IPS DF 6.9 (cell line): ENCODE measurements around the gene BRIP1.

Experiments
- DNase-seq: peaks from one replicate; pipeline ENCODE4 v3.0.0-alpha.2; 2013; ENCODE audit warnings: low read depth, low spot score
- H3K27ac ChIP-seq: one replicate; pipeline ENCODE4 v1.5.1; 2013; ENCODE audit warnings: low read length, control low read depth
- H3K27me3 ChIP-seq: 2 replicates; pipeline ENCODE4 v1.6.1; 2013; ENCODE audit warnings: mild to moderate bottlenecking, low read length; ENCODE audit not compliant: control insufficient read depth, insufficient read depth
- H3K36me3 ChIP-seq: 2 replicates; pipeline ENCODE4 v1.6.1; 2013; ENCODE audit warnings: low read length; ENCODE audit not compliant: control insufficient read depth, insufficient read depth
- H3K4me1 ChIP-seq: 2 replicates; pipeline ENCODE4 v1.6.1; 2013; ENCODE audit warnings: low read length; ENCODE audit not compliant: control insufficient read depth, insufficient read depth
- H3K4me3 ChIP-seq: 2 replicates; pipeline ENCODE4 v1.5.1; 2013; ENCODE audit warnings: mild to moderate bottlenecking, low read length
- H3K9me3 ChIP-seq: 2 replicates; pipeline ENCODE4 v1.6.1; 2013; ENCODE audit warnings: low read length, inconsistent platforms; ENCODE audit not compliant: control insufficient read depth, insufficient read depth
- WGBS: extraction: QIAGEN DNeasy Blood & Tissue Kit; methylation state at CpG from one replicate; pipeline ENCODE4 v1.1.7; 2013; ENCODE audit warnings: mixed read lengths, missing lambda C conversion rate; ENCODE audit not compliant: insufficient read length, insufficient coverage; 5-methylcytosine and 5-hydroxymethylcytosine counted together

Gene BRIP1

GRCh38 chr17:61805399-61805798 lies 57.9 kb downstream of the BRIP1 start:
- Histone ChIP-seq H3K4me3 (no peak overlapping the region), H3K27me3 (no peaks in the 10 kb centered on the region), H3K36me3 (no peaks in the 10 kb centered on the region), H3K9me3 (no peaks in the 10 kb centered on the region), H3K4me1 (no peaks in the 10 kb centered on the region), H3K27ac (no peak overlapping the region)
- no CpG with 5 or more reads among the region's 1 CpG for WGBS
- no peak for DNase-seq

DNA sequence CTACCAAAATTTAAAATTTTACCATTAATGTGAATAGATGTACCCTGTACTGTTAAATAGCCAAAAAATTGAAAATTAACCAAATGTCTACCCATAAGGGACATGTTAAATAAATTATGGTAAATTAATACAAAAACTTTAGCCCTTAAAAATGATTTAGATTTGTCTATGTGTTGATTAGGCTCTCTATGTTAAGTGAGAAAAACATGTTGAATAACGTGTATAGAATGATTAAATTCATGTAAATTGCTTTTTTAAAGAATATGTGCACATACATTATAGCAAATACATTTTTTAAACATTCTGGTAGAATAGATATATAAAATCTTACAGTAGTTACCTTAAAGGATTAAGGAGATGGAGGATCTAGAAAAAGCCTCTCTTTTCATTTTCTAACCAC lies 59.5 kb downstream of the BRIP1 start:
- Histone ChIP-seq H3K27me3 (no peaks in the 10 kb centered on the region), H3K4me1 (no peaks in the 10 kb centered on the region), H3K9me3 (no peaks in the 10 kb centered on the region), H3K4me3 (no peak overlapping the region), H3K27ac (no peak overlapping the region), H3K36me3 (no peaks in the 10 kb centered on the region; the same call in 1 of the 2 replicates)
- no peak for DNase-seq
- no CpG with 5 or more reads among the region's 1 CpG for WGBS

- Histone ChIP-seq H3K4me1 (no peaks in the 10 kb centered on the region), H3K4me3 (no peak overlapping the region), H3K27me3 (no peaks in the 10 kb centered on the region), H3K27ac (no peak overlapping the region), H3K9me3 (no peaks in the 10 kb centered on the region), H3K36me3 (no peaks in the 10 kb centered on the region; the same call in 1 of the 2 replicates)
- no CpG with 5 or more reads among the region's 6 CpGs for WGBS
- no peak for DNase-seq
Measured at GRCh38 chr17:61803216-61803615, 60.1 kb downstream of the BRIP1 start.

GRCh38 chr17:61799812-61800484 lies 63.4 kb downstream of the BRIP1 start:
- no peaks in the 10 kb centered on the region for H3K9me3 ChIP-seq
- no peak overlapping the region for H3K4me3 ChIP-seq
- no peak overlapping the region for H3K27ac ChIP-seq
- WGBS = no CpG with 5 or more reads among the region's 1 CpG
- no peaks in the 10 kb centered on the region for H3K27me3 ChIP-seq
- no peaks in the 10 kb centered on the region; the same call in 1 of the 2 replicates for H3K36me3 ChIP-seq
- no peaks in the 10 kb centered on the region for H3K4me1 ChIP-seq
- no peak for DNase-seq

DNA sequence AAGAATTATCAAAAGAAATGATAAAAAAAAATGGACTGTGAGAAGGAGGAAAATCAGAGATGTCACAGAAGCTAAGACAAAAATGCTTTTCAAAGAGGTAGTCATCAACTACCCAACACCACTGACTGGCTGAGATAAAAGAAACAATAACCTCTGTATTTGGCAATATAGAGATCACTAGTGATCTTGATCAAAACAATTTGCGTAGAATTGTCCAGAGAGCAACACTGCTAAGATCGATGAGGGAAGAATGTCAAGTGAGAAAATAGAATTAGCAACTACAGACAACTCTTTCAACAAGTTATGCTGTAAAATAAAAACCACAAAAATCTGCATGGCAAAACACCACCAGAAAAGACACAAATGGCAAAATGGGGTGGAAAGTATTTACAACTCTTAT lies 66.0 kb downstream of the BRIP1 start:
- Histone ChIP-seq H3K4me1 (no peaks in the 10 kb centered on the region), H3K27me3 (no peaks in the 10 kb centered on the region), H3K9me3 (no peaks in the 10 kb centered on the region), H3K36me3 (no peaks in the 10 kb centered on the region; the same call in 1 of the 2 replicates), H3K4me3 (no peak overlapping the region), H3K27ac (no peak overlapping the region)
- DNase-seq = no peak
- WGBS = no CpG with 5 or more reads among the region's 2 CpGs

- no peaks in the 10 kb centered on the region for H3K9me3 ChIP-seq
- no peak overlapping the region for H3K27ac ChIP-seq
- H3K4me3 ChIP-seq = no peak overlapping the region
- no CpG with 5 or more reads among the region's 2 CpGs for WGBS
- DNase-seq = no peak
- H3K36me3 ChIP-seq = no peaks in the 10 kb centered on the region; the same call in 1 of the 2 replicates
- H3K27me3 ChIP-seq = no peaks in the 10 kb centered on the region
- no peaks in the 10 kb centered on the region for H3K4me1 ChIP-seq
Measured at GRCh38 chr17:61795546-61795945, 67.8 kb downstream of the BRIP1 start.

DNA sequence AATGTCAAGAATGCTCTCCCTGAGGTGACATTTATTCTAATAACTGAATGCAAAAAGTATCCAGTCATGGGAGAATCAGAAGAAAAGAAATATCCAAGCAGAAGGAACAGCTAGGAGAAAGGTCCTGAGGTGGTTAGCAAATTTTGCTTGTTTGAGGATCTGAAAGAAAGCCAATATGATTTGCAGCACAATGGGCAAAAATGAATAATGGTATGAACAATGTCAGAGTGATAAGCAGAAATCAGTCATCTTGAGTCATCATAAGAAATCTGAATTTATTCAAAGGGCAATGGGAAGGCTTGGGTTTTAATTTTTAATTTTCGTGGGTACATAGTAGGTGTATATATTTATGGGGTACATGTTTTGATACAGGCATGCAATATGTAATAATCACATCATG lies 68.5 kb downstream of the BRIP1 start:
- H3K4me1 ChIP-seq = no peaks in the 10 kb centered on the region
- H3K27ac ChIP-seq = no peak overlapping the region
- no peak for DNase-seq
- H3K9me3 ChIP-seq = no peaks in the 10 kb centered on the region
- WGBS = no CpG with 5 or more reads among the region's 1 CpG
- H3K27me3 ChIP-seq = no peaks in the 10 kb centered on the region
- H3K36me3 ChIP-seq = no peaks in the 10 kb centered on the region; the same call in 1 of the 2 replicates
- H3K4me3 ChIP-seq = no peak overlapping the region

- DNase-seq = no peak
- H3K9me3 ChIP-seq = no peaks in the 10 kb centered on the region
- no peaks in the 10 kb centered on the region for H3K27me3 ChIP-seq
- no CpG with 5 or more reads among the region's 4 CpGs for WGBS
- no peaks in the 10 kb centered on the region for H3K4me1 ChIP-seq
- no peaks in the 10 kb centered on the region; the same call in 1 of the 2 replicates for H3K36me3 ChIP-seq
- H3K4me3 ChIP-seq = no peak overlapping the region
- no peak overlapping the region for H3K27ac ChIP-seq
Measured at GRCh38 chr17:61794242-61794641, 69.1 kb downstream of the BRIP1 start.

DNA sequence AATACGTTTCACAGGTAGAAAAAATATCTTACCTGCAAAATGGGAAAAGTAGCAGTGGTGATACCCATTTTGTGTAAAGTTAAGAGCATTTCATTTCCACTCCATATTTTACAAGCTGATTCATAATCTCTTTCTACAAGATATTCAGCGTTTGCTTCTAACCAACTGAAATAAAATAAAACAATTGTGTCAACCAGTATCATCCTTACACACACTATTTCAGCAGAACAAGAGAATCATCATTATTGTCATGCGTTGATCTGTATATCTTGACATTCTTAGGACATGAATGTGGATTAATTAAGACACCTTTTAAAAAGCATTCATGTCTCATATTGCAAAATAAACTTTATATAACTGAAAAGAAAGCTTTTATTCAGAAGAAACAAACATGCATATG lies 69.8 kb downstream of the BRIP1 start:
- no peaks in the 10 kb centered on the region for H3K27me3 ChIP-seq
- no peak for DNase-seq
- no peaks in the 10 kb centered on the region; the same call in 1 of the 2 replicates for H3K36me3 ChIP-seq
- H3K27ac ChIP-seq = no peak overlapping the region
- WGBS = no CpG with 5 or more reads among the region's 3 CpGs
- no peaks in the 10 kb centered on the region for H3K4me1 ChIP-seq
- H3K4me3 ChIP-seq = no peak overlapping the region
- H3K9me3 ChIP-seq = no peaks in the 10 kb centered on the region

DNA sequence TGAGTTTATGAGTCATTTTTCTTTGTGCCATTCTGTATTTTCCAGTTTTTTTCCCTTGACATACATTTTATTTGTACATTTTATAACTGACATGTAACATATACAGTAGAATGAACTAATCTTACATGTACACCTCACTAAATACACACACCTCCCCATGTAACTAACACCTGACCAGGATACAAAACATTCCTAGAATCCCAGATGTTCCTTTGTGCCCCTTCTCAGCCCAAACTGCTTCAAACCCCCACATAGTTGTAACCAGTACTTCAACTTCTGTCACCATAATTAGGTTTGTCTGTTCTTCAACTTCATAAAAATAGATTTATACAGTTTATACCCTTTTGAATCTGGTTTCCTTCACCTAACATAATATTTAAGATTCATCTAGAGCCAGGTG lies 73.5 kb downstream of the BRIP1 start:
- Histone ChIP-seq H3K36me3 (no peaks in the 10 kb centered on the region), H3K27ac (no peak overlapping the region), H3K27me3 (no peaks in the 10 kb centered on the region), H3K4me1 (no peaks in the 10 kb centered on the region), H3K9me3 (no peaks in the 10 kb centered on the region), H3K4me3 (no peak overlapping the region)
- no peak for DNase-seq

- Histone ChIP-seq H3K4me1 (no peaks in the 10 kb centered on the region), H3K27ac (no peak overlapping the region), H3K36me3 (no peaks in the 10 kb centered on the region), H3K4me3 (no peak overlapping the region), H3K9me3 (no peaks in the 10 kb centered on the region), H3K27me3 (no peaks in the 10 kb centered on the region)
- WGBS = no CpG with 5 or more reads among the region's 5 CpGs
- DNase-seq = no peak
Measured at GRCh38 chr17:61786088-61786487, 77.2 kb downstream of the BRIP1 start.
